ENCODE data around the gene MRPL11. TPM values are rescaled to one million over a fixed set of nuclear protein-coding genes. Genes with fewer than 3 reads are reported as not detected.

Gene MRPL11
- total RNA-seq, 2 donors from 2014 or later, result 55.6 to 122 TPM

DNA sequence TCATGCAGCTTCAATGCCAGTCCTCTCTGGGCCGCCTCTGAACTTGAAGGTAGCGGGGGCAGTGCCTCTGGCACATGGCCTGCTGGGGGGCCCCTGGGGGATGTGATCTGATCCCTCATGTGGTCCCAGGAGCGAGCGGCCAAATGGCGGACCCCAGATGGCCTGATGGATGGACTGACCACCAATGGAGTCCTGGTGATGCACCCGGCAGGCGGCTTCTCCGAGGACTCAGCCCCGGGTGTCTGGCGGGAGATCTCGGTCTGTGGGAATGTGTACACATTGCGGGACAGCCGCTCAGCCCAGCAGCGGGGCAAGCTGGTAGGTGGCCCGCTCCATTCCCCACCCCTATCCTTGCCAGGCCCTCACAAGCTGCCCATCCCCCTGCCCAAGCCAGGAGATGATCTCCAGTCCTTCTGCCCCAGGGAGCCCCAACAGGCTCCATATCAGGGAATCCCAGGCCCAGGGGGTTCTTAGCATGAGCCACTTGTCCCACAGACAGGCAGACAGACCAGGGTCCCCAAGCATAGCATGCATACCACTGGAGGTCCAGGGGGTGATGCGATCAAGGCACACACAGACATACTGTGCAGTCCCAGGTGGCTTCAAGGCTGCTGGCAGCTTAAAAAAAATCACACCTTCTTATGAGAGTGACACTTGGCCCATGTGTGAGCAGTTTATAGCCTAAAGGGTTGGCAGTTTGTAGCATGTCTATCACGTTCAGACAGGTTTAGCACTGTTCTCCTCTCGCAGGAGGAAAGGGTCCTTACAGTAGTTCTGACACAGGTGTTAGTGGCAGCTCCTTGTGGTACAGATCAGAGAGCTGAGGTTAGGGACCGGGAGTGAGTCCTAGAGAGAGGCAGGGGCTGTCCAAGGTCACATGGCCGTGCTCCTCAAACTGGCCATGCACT is 35.2 kb upstream of the MRPL11 start:
- Histone ChIP-seq H3K27ac (no peak overlapping the region), H3K4me1 (no peaks in the 10 kb centered on the region), H3K9me3 (no peaks in the 10 kb centered on the region), H3K4me3 (no peak overlapping the region), H3K27me3 (no peaks in the 10 kb centered on the region), H3K36me3 (no peaks in the 10 kb centered on the region), H3K9ac (ENCODE audit: low read depth in 2 of 2, low read length in 2 of 2) (no peak overlapping the region)
- no peak for DNase-seq
- TF ChIP-seq, protein P1, sequence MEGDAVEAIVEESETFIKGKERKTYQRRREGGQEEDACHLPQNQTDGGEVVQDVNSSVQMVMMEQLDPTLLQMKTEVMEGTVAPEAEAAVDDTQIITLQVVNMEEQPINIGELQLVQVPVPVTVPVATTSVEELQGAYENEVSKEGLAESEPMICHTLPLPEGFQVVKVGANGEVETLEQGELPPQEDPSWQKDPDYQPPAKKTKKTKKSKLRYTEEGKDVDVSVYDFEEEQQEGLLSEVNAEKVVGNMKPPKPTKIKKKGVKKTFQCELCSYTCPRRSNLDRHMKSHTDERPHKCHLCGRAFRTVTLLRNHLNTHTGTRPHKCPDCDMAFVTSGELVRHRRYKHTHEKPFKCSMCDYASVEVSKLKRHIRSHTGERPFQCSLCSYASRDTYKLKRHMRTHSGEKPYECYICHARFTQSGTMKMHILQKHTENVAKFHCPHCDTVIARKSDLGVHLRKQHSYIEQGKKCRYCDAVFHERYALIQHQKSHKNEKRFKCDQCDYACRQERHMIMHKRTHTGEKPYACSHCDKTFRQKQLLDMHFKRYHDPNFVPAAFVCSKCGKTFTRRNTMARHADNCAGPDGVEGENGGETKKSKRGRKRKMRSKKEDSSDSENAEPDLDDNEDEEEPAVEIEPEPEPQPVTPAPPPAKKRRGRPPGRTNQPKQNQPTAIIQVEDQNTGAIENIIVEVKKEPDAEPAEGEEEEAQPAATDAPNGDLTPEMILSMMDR (IDR thresholded peaks at IDR 0.05), result no peak
- intact Hi-C loops (cut with DNase I), result no loop called here

DNA sequence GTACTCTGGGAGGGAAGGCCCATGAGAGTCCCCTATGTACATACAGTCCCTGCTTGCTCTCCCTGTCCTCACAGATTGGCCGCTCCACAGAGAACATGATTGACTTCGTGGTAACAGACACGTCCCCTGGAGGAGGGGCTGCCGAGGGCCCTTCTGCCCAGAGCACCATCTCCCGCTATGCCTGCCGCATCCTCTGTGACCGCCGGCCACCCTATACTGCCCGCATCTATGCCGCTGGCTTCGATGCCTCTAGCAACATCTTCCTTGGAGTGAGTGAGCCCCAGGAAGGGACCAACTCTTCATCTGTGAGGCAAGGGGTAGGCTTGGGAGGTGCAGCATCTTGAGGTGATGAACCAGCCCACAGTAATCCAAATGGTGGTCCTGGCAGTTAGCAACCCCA is 34.5 kb upstream of the MRPL11 start:
- intact Hi-C loops (cut with DNase I), result no loop called here
- TF ChIP-seq, protein P1 (IDR thresholded peaks at IDR 0.05), result no peak
- no peak overlapping the region for H3K4me3 ChIP-seq
- H3K36me3 ChIP-seq, result no peaks in the 10 kb centered on the region
- no peaks in the 10 kb centered on the region for H3K4me1 ChIP-seq
- H3K9me3 ChIP-seq, result no peaks in the 10 kb centered on the region
- no peak overlapping the region for H3K9ac ChIP-seq (ENCODE audit: low read depth in 2 of 2, low read length in 2 of 2)
- H3K27me3 ChIP-seq, result no peaks in the 10 kb centered on the region
- H3K27ac ChIP-seq, result no peak overlapping the region
- DNase-seq, result no peak

DNA sequence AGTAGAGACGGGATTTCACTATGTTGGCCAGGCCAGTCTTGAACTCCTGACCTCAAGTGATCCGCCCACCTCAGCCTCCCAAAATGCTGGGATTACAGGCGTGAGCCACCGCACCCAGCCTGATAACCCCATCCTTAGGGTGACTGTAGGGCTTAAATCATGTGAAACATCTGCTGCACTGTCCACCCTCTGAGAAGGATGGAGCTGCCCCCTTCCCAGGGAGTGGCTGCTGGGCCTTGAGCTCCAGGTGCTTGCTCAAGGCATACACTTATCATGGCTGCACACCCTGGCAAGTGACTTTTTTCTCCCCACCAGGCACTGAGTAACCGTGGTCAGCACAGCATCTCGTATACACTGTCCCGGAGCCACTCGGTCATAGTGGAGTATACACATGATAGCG is 33.4 kb upstream of the MRPL11 start:
- H3K36me3 ChIP-seq, result no peaks in the 10 kb centered on the region
- no peak overlapping the region for H3K4me3 ChIP-seq
- no peak for DNase-seq
- no peaks in the 10 kb centered on the region for H3K9me3 ChIP-seq
- intact Hi-C loops (cut with DNase I), result no loop called here
- H3K27ac ChIP-seq, result no peak overlapping the region
- no peaks in the 10 kb centered on the region for H3K27me3 ChIP-seq
- no peak overlapping the region for H3K9ac ChIP-seq (ENCODE audit: low read depth in 2 of 2, low read length in 2 of 2)
- TF ChIP-seq, protein P1 (IDR thresholded peaks at IDR 0.05), result no peak
- peaks cover 7% of the 10 kb centered on the region for H3K4me1 ChIP-seq

DNA sequence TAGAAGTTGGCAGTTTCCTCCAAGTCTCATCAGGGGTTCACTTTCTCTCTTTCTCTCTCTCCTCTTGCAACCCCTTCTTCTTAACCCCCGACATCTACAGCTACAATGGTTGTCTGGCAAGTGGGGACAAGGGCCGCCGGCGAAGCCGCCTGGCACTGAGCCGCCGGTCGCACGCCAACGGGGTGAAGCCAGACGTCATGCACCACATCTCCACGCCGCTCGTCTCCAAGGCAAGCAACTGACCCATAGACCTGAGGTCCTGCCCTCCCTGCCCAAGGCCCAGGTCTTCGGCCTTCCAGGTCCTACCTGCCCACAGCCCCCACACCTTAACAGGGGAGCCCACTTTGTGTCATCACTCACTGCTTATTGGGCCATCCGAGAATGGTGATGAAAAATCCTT is 32.5 kb upstream of the MRPL11 start:
- intact Hi-C loops (cut with DNase I), result no loop called here
- no peaks in the 10 kb centered on the region for H3K9me3 ChIP-seq
- DNase-seq, result no peak

DNA sequence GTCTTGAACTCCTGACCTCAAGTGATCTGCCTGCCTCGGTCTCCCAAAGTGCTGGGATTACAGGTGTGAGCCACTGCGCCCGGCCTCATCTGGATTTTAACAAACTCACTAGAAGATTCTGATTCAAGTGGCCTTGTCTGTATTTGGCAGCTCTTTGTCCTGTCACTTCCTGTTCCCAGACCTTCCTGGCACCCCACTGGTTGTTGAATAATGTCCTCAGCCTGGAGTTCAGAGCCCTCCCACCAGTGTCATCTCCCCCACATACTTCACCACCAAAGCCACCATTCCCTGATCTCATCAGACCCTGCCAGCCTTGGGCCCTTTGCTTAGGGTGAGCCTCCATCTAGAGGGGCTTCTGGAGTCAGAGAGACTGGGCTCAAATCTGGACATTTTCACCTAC is 31.4 kb upstream of the MRPL11 start:
- no peaks in the 10 kb centered on the region for H3K27me3 ChIP-seq
- no peak overlapping the region for H3K27ac ChIP-seq
- no peak overlapping the region for H3K4me3 ChIP-seq
- peaks cover 12% of the 10 kb centered on the region for H3K4me1 ChIP-seq
- TF ChIP-seq, protein P1 (IDR thresholded peaks at IDR 0.05), result no peak
- H3K9ac ChIP-seq (ENCODE audit: low read depth in 2 of 2, low read length in 2 of 2), result no peak overlapping the region
- no peaks in the 10 kb centered on the region for H3K9me3 ChIP-seq
- DNase-seq, result no peak
- H3K36me3 ChIP-seq, result no peaks in the 10 kb centered on the region
- intact Hi-C loops (cut with DNase I), result no loop called here

More for the DNA sequence above, 32.5 kb upstream of the MRPL11 start:
- Histone ChIP-seq H3K27me3 (no peaks in the 10 kb centered on the region), H3K4me1 (peaks cover 8% of the 10 kb centered on the region), H3K4me3 (no peak overlapping the region), H3K9ac (ENCODE audit: low read depth in 2 of 2, low read length in 2 of 2) (no peak overlapping the region), H3K27ac (no peak overlapping the region), H3K36me3 (no peaks in the 10 kb centered on the region)
- TF ChIP-seq, protein P1 (IDR thresholded peaks at IDR 0.05), result no peak
